Lower leg skin (tissue), 4 donors: ENCODE measurements around the gene CRTC1. TPM values are rescaled to one million over a fixed set of nuclear protein-coding genes. Genes with fewer than 3 reads are reported as not detected.

ENCODE experiments used
- DNase-seq, 2 donors: peaks; one replicate each; pipeline ENCODE4 v3.0.0-alpha.2; 2019; ENCODE audit warnings: low spot score in 2 of 2
- H3K4me3 ChIP-seq: fragments of 200-600 bp; sonication (generic); 2 replicates; pipeline ENCODE4 v1.5.1; 2017; ENCODE audit warnings: mild to moderate bottlenecking, low read depth; ENCODE audit not compliant: poor library complexity, severe bottlenecking
- POLR2A ChIP-seq, 2 donors: fragments of 450-650 bp; IDR thresholded peaks; one replicate each; pipeline ENCODE4 v1.6.1; 2016 to 2017; ENCODE audit warnings: antibody characterized with exemption in 2 of 2, mild to moderate bottlenecking in 1 of 2, moderate library complexity in 1 of 2
- WGBS, 2 donors: methylation state at CpG; one replicate each; pipeline ENCODE4 v1.1.5; 2018; 5-methylcytosine and 5-hydroxymethylcytosine counted together
- intact Hi-C: fragments of 100-400 bp; cut with DNase I; formaldehyde crosslinking; loops from one replicate; pipeline ENCODE4 v1.15.0; 2023; ENCODE audit warnings: low total_unique reads
- total RNA-seq, 4 donors: library from RNA; depleted of rRNA; stranded (reverse); fragments of >200 nt; gene quantifications; one replicate each; pipeline ENCODE4 v1.1.0, GENCODE V29; 2016
- TF ChIP-seq, protein P1 (sequence below), 3 donors: fragments of 450-650 bp; IDR thresholded peaks; one replicate each; pipeline ENCODE4 v1.5.1; 2016; ENCODE audit warnings: antibody characterized with exemption in 3 of 3, mild to moderate bottlenecking in 3 of 3, moderate library complexity in 2 of 3

Gene CRTC1
- total RNA-seq, 4 donors from 2014 or later = 2.1 to 5.5 (median 4.2) TPM

DNA sequence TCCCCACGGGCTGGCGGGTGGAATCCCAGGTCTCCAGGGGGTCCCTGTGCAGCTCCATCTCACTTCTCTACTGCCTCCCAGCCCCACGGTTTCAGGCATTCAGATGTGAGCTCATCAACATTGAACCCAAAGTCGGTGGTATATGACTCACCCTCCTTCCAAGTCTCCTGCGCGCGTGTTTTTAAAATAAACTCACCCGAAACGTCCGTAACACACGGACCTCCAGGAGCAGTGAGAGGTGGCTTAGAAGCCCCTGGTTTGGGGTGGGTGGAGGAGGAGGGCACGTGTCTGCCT is 14.0 kb upstream of the CRTC1 start:
- no peak for DNase-seq
- intact Hi-C loops = no loop called here
- no peak overlapping the region for H3K4me3 ChIP-seq
- no peak for TF ChIP-seq POLR2A (IDR thresholded peaks at IDR 0.05)
- TF ChIP-seq, protein P1, sequence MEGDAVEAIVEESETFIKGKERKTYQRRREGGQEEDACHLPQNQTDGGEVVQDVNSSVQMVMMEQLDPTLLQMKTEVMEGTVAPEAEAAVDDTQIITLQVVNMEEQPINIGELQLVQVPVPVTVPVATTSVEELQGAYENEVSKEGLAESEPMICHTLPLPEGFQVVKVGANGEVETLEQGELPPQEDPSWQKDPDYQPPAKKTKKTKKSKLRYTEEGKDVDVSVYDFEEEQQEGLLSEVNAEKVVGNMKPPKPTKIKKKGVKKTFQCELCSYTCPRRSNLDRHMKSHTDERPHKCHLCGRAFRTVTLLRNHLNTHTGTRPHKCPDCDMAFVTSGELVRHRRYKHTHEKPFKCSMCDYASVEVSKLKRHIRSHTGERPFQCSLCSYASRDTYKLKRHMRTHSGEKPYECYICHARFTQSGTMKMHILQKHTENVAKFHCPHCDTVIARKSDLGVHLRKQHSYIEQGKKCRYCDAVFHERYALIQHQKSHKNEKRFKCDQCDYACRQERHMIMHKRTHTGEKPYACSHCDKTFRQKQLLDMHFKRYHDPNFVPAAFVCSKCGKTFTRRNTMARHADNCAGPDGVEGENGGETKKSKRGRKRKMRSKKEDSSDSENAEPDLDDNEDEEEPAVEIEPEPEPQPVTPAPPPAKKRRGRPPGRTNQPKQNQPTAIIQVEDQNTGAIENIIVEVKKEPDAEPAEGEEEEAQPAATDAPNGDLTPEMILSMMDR (IDR thresholded peaks at IDR 0.05) = no peak
- WGBS, 2 donors = 93% methylated on average over 12 of the region's 12 CpGs

DNA sequence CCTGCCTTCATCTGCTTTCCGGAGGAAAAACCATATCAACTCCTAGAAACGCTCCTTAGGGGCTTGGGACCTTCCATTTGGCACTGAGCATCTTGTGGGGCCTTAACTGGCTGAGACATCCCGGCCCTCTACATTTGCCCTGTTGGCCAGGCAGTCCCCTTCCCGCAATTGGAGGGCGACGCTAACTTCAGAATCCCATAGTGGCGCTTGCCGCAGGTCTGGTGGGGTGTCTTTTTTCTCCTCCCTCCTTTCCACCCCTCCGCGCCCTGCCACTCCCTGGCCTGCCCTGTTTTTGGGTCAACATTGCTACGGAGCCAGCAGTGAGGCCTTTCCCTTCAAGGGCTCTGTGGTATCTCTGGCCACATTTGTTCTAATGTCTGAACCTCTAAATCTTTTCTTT is 13.6 kb upstream of the CRTC1 start:
- TF ChIP-seq, protein P1 (IDR thresholded peaks at IDR 0.05) = no peak
- TF ChIP-seq POLR2A (IDR thresholded peaks at IDR 0.05) = no peak
- no peak for DNase-seq
- intact Hi-C loops = no loop called here
- WGBS, 2 donors = 89 to 90% methylated on average over 11 of the region's 11 CpGs
- H3K4me3 ChIP-seq = no peak overlapping the region

DNA sequence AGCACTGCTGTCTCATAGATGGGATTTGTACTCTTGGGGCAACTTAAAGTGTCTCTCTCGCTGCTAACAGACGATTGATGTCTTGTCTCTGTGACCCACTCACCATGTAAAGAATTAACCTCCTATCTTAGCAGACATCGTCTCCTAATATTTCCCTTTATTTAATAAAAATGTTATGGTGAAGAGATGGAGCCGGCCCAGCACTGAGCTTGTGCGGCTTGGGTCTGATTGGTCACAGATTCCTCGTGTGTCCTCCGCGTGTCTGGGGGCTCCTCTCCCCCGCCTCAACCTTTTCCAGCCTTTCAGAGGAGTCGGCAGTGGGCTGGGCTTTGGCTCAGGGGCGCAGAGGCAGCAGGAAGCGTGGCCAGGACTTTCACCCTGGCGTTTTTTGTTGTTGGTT is 13.2 kb upstream of the CRTC1 start:
- intact Hi-C loops = no loop called here
- no peak for DNase-seq
- TF ChIP-seq POLR2A (IDR thresholded peaks at IDR 0.05) = no peak
- TF ChIP-seq, protein P1 (IDR thresholded peaks at IDR 0.05) = no peak
- 86 to 92% methylated on average over 13 of the region's 13 CpGs for WGBS, 2 donors
- no peak overlapping the region for H3K4me3 ChIP-seq

DNA sequence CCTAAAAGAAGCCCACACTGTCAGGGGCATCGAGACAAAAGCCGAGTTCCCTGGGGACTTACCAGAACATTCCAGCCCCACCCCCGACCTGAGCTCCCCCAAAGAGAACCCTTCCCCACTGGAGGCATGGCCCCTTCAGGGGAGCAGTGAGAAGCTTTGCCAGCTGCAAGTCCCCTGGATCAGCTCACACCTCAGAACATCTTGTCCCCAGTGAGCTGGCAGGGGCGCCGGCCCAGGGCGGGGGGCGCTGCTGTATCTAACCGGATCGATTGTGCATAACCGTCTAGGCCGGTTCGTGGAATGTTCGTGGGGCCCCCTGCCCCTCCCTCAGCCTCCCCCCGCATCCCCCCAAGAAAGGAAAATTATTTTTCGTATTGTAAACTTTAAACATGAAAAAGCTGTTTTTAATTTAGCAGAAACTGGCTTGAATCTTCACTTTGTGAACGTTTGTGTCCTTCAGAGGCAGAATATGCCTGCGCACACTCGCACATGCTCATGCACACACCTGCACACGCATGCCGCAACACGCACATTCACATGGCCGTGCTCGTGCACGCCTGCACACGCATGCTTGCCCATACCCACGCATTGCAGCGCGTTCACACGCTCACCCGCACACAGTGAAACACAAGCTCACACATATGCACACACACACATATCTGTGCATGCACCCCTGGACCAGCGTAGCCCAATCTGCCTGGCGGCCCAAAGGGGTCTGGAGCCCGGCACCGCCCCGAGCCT is 12.0 kb upstream of the CRTC1 start:
- intact Hi-C loops = no loop called here
- DNase-seq = no peak
- no peak overlapping the region for H3K4me3 ChIP-seq
- 63 to 70% methylated on average over 35 of the region's 35 CpGs for WGBS, 2 donors
- TF ChIP-seq, protein P1 (IDR thresholded peaks at IDR 0.05) = no peak
- TF ChIP-seq POLR2A (IDR thresholded peaks at IDR 0.05) = no peak

DNA sequence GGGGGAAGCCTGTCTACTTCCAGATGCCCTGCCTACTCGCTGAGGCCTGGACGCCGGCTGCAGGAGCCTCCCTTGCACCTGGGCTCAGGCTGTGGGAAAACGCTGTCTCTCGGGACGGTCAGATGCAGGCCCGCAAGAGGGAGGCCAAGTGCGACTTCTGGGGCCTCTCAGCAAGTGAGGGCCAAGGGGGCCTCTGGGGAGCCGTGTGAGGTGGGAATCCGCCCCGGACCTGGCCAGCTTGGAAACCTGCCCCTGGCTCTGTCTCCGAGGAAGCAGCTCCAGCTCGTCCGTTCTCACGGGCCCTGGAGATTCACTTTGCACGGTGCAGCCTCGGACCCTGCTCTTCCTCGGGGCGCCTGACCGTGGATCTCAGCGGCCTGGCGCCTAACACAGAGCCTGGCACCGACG is 11.4 kb upstream of the CRTC1 start:
- no peak for DNase-seq
- intact Hi-C loops = no loop called here
- TF ChIP-seq POLR2A (IDR thresholded peaks at IDR 0.05) = no peak
- TF ChIP-seq, protein P1 (IDR thresholded peaks at IDR 0.05) = no peak
- no peak overlapping the region for H3K4me3 ChIP-seq
- 43 to 66% methylated on average over 16 to 24 of the region's 24 CpGs for WGBS, 2 donors
